Measurements from ENCODE around the gene CFAP99.
"Not testable (repeated sequence)": the region's sequence is repeated elsewhere in the genome, so short reads cannot be mapped to it uniquely, and the experiment has no call there.

The CFAP99 gene

DNA sequence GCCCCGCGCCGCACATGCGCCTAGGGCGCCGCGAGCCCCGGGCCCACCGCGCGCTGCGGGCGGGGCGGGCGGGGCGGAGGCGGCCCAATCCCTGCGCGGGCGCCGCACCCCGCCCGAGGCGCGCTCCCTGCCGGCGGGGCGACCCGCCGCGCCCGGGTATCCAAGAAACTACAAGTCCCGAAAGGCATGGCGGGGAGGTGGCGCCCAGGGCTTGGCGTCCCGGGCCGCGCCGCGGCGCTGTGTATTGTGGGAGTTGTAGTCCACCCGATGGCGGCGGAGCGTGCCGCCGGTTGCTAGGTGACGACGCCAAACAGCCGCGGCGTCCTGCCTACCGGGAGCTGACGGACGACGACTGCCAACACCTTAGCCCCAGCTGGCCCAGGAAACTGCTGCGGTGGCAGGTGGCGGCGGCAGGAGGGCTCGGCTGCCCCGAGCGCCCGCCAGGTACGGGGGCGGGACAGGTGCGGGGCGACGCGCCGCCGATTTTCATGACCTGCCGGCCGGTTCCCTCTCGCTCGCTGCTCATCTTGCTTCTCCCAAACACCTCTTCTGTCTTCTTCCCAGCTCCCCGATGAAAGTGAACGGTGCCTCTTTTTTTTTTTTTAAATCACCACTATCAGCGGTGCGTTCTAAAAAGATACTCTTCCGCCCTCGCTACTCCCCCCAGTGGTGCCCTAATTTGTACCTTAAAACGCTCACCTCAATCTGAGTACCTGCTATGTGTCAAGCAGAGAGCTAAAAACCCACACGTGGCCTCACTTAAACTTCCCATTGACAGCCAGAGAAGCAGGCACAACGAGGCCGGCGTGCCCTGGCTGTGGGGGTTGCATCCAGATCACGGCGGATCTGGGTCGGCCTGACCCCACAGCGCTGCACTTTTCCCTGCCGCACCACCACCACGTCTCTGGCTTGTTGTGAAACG lies at the start of gene CFAP99:
TSS of gene CFAP99 (plus strand) at position 306 of the 922 bp plus-strand sequence.
- DNase-seq = peak; percentile 98

- DNase-seq = no peak
Observed at GRCh38 chr4:2370597-2371320, 48.0 kb upstream of the CFAP99 start.

DNA sequence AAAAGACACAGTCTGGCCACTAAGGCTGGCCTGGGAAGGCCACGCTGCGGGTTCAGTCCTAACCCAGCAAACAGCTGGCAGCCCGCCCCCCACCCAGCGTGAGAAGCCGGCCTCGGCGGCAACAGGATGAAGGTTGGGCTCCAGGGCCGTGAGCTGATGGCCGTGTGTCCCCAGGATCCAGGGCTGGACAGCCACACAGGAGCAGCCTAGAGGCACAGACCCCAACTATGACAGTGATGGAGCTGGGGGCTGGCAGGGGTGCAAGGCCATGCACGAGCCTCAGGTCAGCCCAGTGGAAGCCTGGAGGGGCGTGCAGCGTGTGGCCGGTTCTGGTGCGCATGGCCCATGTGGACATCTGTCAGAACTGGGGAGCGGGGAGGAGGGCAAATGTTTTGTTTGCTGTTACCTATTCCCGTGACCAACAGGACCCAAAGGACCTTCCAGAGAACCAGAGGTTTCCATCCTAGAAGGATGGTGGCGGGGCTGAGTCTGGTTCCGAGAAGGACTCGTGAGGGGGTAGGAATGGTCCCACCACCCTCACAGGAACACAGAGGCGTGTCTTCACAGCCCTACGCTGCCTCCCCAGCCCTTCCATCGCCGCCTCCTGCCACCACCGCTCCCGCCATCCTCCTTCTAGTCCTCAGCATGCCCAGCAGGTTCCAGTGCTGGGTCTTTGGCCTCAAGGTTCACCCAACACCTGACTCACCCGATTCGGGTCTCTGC lies 46.8 kb upstream of the CFAP99 start:
- no peak for DNase-seq

- DNase-seq = no peak
Observed at GRCh38 chr4:2372488-2373030, 46.2 kb upstream of the CFAP99 start.

- DNase-seq = no peak
Observed at GRCh38 chr4:2373532-2373931, 45.2 kb upstream of the CFAP99 start.

- DNase-seq = no peak
Observed at GRCh38 chr4:2375427-2375826, 43.3 kb upstream of the CFAP99 start.

DNA sequence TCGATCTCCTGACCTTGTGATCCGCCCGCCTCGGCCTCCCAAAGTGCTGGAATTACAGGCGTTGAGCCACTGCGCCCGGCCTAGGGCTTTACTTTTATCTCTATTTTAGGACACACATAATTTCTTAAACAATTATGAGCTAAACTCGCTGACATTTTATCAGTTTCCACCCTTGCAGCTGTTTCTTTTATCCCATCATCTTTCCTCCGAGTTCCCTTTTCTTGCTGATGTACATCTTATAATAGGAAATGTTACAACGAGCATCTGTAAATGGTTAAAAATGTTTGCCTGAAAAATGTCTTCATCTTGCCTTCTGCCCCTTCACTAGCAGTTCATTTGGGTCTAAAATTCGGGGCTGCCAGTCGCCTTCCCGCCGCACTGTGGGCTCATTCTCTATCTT lies 41.5 kb upstream of the CFAP99 start:
- DNase-seq = no peak

- DNase-seq = no peak
Observed at GRCh38 chr4:2378401-2378800, 40.4 kb upstream of the CFAP99 start.

- DNase-seq = no peak
Observed at GRCh38 chr4:2378898-2379297, 39.9 kb upstream of the CFAP99 start.

- not testable (repeated sequence) for DNase-seq
Observed at GRCh38 chr4:2380589-2380988, 38.2 kb upstream of the CFAP99 start.

DNA sequence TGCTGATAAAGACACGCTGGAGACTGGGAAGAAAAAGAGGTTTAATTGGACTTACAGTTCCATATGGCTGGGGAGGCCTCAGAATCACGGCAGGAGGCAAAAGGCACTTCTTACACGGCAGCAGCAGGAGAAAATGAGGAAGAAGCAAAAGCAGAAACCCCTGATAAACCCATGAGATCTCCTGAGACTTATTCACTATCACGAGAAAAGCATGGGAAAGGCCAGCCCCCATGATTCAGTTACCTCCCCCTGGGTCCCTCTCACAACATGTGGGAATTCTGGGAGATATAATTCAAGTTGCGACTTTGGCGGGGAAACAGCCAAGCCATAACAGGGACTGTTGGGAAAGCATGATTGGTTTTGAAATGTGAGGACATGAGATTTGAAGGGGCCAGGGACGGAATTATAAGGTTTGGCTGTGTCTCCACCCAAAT lies 36.0 kb upstream of the CFAP99 start:
- DNase-seq = not testable (repeated sequence)

DNA sequence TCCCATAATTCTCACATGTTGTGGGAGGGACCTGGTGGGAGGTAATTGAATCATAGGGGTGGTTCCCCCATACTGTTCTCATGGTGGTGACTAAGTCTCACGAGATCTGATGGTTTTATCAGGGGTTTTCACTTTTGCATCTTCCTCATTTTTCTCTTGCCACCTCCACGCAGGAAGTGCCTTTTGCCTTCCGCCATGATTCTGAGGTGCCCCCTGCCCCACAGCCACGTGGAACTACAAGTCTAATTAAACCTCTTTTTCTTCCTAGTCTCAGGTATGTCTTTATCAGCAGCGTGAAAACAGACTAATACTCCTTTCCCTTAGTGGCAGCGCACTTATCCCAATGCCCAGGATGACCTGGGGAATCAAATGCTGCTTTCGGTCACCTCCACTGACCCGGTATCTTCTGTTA lies 35.5 kb upstream of the CFAP99 start:
- DNase-seq = not testable (repeated sequence)

DNA sequence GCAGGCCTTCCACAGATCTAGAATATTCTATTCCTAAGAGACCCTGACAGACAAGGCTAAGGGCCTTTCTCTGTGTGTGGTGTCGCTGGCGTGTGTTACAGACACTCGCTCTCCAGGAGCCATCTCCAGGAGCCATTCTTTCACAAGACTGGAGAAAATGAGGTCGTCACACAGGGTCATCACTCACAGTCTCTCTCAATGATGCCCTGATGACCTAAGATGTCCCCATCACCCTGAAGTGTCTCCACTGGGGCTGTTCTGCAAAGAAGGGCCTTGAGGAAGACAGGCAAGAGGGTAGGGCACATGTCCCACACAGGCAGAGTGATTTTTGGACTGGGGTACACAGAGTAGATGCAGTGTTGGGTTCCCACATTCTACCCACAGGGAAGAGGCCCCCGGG lies 35.0 kb upstream of the CFAP99 start:
- DNase-seq = no peak

GRCh38 chr4:2384245-2384644 lies 34.5 kb upstream of the CFAP99 start:
- DNase-seq = no peak

DNA sequence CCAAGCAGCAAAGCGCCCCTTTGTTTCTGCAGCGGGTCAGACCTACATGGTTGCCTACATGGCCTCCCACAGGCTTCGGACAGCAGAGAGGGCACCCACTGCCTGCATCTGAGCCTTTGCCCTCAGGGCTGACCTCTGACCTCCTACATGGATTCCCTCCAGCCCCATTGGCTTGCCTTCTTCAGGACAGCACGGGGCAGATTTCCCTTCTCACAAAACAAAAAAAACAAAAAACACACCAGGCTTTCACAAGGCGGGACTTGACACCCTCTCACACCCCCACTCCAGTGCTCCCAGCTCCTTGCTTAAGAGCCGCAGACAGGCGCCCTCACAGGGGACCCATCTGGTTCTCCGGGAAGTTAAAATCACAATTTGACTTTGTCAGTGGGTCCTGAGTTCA lies 33.2 kb upstream of the CFAP99 start:
- no peak for DNase-seq

DNA sequence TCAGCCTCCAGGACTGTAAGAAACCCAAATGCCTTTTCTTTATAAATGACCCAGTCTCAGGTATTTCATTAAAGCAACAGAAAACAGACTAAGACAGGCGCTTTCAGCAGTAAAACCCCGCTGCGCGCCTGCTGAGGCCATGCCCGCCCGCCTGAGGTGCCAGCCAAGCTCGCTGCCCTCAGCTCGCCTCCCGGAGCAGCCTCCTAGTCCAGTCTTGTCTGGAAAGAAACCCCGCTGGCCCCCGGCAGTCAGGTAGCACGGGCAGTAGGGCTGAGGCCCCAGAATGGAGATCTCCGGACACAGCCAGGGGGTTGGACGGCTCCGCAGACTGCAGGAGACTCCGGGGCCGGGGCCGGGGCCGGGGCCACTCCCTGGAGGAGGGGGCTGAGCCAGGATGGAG lies 32.0 kb upstream of the CFAP99 start:
- no peak for DNase-seq

DNA sequence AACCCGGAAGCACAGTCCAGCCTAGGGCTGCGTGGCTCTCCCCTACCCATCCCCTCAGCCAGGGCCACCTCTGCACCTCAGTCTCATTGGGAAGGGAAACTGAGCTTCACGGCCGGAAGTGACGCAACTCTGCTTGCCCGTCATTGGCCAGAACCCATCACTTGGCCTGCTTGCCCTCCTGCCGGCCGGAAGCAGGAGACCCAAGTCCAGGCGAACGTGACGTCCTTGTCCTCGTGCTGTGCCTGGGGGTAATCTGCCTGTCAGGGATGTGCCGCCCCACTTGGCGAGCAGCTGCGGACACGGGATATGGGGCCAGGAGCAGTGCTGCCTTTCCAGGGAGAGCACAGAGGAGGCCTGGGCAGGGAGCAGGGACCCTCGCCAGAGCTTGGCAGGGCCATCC lies 31.5 kb upstream of the CFAP99 start:
- no peak for DNase-seq

DNA sequence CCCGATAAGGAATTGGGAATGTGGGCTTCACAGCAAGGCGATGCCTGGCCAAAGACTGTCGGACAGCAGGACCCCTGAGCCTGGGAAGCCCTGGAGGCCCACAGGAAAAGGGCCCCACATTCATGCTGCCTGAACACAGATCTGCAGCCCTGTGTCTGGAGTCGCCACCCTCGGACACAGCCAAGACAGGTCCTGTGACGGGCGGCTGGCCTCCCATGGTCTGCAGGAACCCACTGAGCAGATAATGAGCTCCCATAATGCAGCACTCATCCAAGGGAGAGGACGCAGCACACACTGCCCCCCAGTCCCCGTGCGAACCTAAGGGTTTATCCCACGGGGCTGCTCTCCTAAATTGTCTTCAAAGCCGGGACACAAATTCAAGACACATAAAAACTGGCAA lies 30.9 kb upstream of the CFAP99 start:
- DNase-seq = no peak

- no peak for DNase-seq
Observed at GRCh38 chr4:2388429-2389182, 30.1 kb upstream of the CFAP99 start.

- DNase-seq = no peak
Observed at GRCh38 chr4:2389691-2390090, 29.1 kb upstream of the CFAP99 start.

DNA sequence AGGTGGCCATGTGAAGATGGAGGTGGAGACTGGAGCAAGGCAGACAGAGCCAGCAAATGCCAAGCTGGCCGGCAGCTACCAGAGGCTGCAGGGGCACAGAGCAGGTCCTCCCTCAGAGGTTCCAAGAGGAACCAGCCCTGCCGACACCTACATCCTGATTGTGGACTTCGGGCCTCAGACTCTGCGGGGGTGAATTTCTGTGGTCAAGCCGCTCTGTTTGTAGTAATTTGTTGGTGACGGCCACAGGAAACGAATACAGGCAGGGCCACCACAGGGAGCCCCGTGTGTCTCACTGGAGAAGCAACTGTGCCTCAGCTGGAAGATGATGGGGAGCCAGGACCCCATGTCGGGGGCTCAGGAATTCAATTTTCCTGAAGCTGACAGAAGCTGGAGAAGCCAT lies 28.6 kb upstream of the CFAP99 start:
- no peak for DNase-seq

DNA sequence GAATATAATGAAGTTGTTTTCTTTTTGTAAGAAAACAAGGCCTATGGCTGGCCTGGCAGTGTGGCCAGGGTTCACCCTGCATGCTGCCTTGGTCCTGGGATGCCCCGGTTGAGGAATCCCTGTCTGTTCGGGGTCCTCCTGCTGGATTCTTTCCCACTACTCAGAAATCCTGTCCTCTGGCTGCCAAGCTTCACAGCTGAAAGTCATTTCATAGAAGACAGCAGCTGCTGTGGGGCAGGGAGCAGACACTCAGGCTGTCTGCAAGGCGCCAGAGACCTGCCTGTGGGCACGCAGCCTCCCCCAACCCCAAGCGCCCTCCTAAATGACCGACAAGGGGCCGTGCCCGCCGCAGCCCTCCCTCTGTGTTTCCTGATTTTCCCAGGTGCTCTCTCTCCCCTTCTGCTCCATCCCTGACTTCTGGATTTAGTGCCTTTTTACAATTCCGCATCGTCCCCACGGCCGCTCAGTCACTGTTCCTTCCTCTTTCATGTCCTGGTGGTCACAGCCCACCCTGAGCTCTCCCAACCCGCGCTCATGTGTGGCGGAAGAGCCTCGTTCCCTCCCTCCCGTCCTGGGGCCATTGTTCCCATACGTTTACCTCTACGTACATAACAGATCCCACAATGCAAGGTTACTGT lies 27.9 kb upstream of the CFAP99 start:
- no peak for DNase-seq

Data from stimulated activated CD4-positive, alpha-beta T cell treated with anti-CD3 and anti-CD28 coated beads, Interleukin-4, amount 100 ng/mL, for 24 hours (primary cell).